Upper lobe of right lung (tissue), 1 donor: ENCODE data around the gene TRIM9. TPM values are rescaled to one million over a fixed set of nuclear protein-coding genes. Genes with fewer than 3 reads are reported as not detected.

Experiments
- ATAC-seq: fragments of 200-7000 bp; cut with Tn5 transposase; one replicate; pipeline ENCODE4 v1.9.1; 2020; ENCODE audit warnings: mild to moderate bottlenecking, moderate library complexity
- DNase-seq: peaks from one replicate; pipeline ENCODE4 v3.0.0-alpha.2; 2020
- H3K27ac ChIP-seq: fragments of 200-600 bp; one replicate; pipeline ENCODE4 v1.8.0; 2022
- H3K27me3 ChIP-seq: fragments of 200-600 bp; one replicate; pipeline ENCODE4 v1.8.0; 2022; ENCODE audit warnings: mild to moderate bottlenecking
- H3K36me3 ChIP-seq: fragments of 200-600 bp; one replicate; pipeline ENCODE4 v1.8.0; 2022
- H3K4me1 ChIP-seq: fragments of 200-600 bp; one replicate; pipeline ENCODE4 v1.8.0; 2022
- H3K4me3 ChIP-seq: fragments of 200-600 bp; one replicate; pipeline ENCODE4 v1.8.0; 2022; ENCODE audit warnings: mild to moderate bottlenecking
- H3K9me3 ChIP-seq: fragments of 200-600 bp; one replicate; pipeline ENCODE4 v1.8.0; 2022
- intact Hi-C: fragments of 100-400 bp; cut with DNase I; formaldehyde crosslinking; loops from one replicate; pipeline ENCODE4 v1.11.0; 2022
- long read RNA-seq: library from polyadenylated mRNA; unstranded; transcript quantifications from one replicate; pipeline ENCODE4 v2.0.0, GENCODE V29; 2021
- total RNA-seq: library from RNA; stranded (reverse); fragmentation: NEBNext Ultra II Directional; extraction: Animal tissue kit (Norgen Biotek cat#: 25700); gene quantifications from one replicate; pipeline ENCODE4 v1.2.1, GENCODE V29; 2021
- TF ChIP-seq, protein P1 (sequence below): fragments of 200-600 bp; IDR thresholded peaks from one replicate; pipeline ENCODE4 v1.8.0; 2022; ENCODE audit warnings: antibody characterized with exemption
- donor health status: DM: no; HTN: yes; CAD: no; lungs with severe emphysema.

Gene TRIM9
- total RNA-seq: 0.32 TPM
- long read RNA-seq: 0 reads

DNA sequence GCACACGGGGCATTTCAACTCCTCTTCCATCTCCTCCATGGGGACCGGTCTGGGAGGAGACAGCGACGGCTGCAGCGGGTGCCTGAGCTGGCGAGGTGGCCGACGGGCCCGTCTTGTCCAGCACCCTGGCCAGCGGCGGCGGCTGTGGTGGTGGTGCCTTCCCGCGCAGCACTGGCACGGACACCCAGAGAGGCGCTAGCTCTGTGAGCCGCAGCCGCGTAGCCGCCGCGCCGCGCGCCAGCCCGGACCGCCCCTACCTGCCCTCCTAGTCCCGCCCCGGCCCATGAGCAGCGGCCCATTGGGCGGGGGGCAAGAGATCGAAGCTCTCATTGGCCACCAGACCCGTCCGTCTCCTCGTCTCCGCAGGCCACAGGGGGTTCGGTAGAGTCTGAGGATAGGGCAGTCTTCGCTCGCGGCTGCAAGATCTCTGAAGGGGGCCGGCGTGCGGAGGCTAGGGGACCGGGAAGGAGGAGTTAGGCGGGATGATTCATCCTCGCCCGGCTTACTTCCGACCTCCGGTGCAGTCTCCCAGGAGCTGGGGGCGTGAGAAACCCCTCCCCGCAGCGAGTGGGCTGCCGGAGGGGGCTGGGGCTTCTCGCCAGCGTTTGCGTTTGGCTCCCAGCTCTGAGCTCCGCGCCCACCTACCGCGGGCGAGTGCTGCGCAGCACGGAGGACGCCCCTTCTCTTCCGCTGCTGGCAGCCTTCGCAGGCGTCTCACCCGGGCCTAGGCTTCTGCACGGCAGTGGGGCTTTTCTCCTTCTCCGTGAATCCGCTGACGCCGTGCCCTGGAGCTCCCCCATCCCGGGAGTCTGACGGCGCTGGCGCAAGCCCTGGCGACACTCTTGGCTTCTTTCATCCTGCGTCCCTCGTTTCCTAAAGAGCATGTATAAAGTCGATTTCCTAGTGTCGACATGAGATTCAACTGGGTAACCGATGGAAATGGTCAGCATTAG is at the start of gene TRIM9:
Gene TRIM9, minus strand, starts transcription at position 205 of the 953 bp plus-strand sequence. Its CDS starts 166 bp downstream, at position 39.
- no peak within 1 kb of the TSS for H3K27ac ChIP-seq
- DNase-seq (peak; percentile 95), ATAC-seq (peak; percentile 99)
- TF ChIP-seq, protein P1, sequence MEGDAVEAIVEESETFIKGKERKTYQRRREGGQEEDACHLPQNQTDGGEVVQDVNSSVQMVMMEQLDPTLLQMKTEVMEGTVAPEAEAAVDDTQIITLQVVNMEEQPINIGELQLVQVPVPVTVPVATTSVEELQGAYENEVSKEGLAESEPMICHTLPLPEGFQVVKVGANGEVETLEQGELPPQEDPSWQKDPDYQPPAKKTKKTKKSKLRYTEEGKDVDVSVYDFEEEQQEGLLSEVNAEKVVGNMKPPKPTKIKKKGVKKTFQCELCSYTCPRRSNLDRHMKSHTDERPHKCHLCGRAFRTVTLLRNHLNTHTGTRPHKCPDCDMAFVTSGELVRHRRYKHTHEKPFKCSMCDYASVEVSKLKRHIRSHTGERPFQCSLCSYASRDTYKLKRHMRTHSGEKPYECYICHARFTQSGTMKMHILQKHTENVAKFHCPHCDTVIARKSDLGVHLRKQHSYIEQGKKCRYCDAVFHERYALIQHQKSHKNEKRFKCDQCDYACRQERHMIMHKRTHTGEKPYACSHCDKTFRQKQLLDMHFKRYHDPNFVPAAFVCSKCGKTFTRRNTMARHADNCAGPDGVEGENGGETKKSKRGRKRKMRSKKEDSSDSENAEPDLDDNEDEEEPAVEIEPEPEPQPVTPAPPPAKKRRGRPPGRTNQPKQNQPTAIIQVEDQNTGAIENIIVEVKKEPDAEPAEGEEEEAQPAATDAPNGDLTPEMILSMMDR: no peak
- H3K9me3 ChIP-seq: no peaks in the 10 kb centered on the region
- H3K4me1 ChIP-seq: peaks cover 13% of the 10 kb centered on the region
- no peaks in the 10 kb centered on the region for H3K36me3 ChIP-seq
- intact Hi-C loops: no loop called here
- peak within 1 kb of the TSS; percentile 71 for H3K4me3 ChIP-seq
- H3K27me3 ChIP-seq: peaks cover 44% of the 10 kb centered on the region

DNA sequence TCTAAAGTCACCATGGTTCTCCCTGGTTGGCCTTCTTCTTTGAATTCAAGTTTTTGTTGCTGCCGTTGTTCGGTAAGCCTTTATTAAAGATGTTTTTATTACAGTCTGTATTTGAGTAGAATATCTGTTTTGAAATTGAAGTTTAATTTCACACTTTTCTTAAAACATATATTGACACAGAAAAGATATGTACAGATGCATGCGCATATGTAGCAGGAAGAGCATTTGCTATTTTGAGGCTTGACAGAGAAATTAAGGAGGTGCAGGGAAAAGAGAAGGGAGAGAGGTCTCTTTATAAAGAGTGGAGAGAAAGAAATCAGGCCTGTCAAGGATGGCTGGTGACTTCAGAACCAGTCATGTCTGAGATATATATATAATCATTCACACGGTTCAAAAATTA is 46.0 kb upstream of the TRIM9 start:
- no peak overlapping the region for H3K27ac ChIP-seq
- H3K27me3 ChIP-seq: no peaks in the 10 kb centered on the region
- H3K36me3 ChIP-seq: no peaks in the 10 kb centered on the region
- no peak overlapping the region for H3K4me3 ChIP-seq
- DNase-seq: no peak
- no peaks in the 10 kb centered on the region for H3K9me3 ChIP-seq
- ATAC-seq: no peak
- H3K4me1 ChIP-seq: no peaks in the 10 kb centered on the region
- TF ChIP-seq, protein P1: no peak
- intact Hi-C loops: no loop called here

DNA sequence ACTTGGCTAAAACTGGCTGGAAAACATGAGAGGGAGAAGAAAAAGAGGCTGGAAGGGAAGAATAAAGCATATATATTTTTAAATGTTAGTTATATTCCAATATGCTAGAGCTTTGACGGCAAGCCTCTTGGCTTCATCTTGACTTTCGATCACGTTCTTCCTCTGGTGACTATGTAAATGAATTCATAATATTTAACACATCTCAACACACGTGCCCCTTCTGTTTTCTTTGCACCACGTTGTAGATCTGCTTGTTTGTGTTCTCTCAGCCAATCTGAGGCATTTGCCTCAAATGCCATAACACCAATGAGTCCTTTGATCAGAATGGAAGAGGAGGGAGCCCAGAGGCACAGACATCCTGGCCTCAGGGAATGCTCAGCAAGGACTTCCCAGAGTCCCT is 45.4 kb upstream of the TRIM9 start:
- TF ChIP-seq, protein P1: no peak
- Histone ChIP-seq H3K4me1 (no peaks in the 10 kb centered on the region), H3K36me3 (no peaks in the 10 kb centered on the region), H3K27me3 (no peaks in the 10 kb centered on the region), H3K4me3 (no peak overlapping the region), H3K9me3 (no peaks in the 10 kb centered on the region), H3K27ac (no peak overlapping the region)
- ATAC-seq (no peak), DNase-seq (no peak)
- intact Hi-C loops: no loop called here

DNA sequence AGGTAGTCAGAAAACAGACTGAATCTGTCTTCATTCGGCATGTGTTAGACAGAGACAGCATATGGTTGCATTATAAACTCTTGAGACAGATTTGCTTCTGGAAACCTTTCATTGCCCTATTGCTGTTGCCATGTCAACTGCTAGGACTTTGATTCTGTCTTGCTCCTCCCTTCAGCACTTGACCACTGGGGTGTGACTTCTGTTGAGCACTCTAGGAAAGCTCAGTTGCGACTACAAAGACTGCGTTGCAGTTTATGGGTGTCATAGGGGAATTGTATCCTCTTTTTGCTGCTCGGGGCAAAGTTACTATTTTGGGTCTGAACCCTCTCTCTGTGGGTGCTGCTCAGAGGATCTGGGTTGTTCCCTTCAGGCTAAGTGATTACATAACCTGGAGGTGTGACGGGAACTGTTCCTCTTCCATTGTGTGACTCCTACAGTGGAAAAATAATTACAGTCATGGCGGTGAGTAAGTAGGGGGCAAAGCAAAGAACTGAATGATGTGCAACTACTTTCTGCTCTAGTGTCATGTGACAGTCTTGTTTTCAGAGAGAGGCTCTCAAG is 44.3 kb upstream of the TRIM9 start:
- Histone ChIP-seq H3K4me1 (no peaks in the 10 kb centered on the region), H3K27ac (no peak overlapping the region), H3K9me3 (no peaks in the 10 kb centered on the region), H3K27me3 (no peaks in the 10 kb centered on the region), H3K4me3 (no peak overlapping the region), H3K36me3 (no peaks in the 10 kb centered on the region)
- TF ChIP-seq, protein P1: no peak
- intact Hi-C loops: no loop called here
- DNase-seq (no peak), ATAC-seq (peak; percentile 61)

DNA sequence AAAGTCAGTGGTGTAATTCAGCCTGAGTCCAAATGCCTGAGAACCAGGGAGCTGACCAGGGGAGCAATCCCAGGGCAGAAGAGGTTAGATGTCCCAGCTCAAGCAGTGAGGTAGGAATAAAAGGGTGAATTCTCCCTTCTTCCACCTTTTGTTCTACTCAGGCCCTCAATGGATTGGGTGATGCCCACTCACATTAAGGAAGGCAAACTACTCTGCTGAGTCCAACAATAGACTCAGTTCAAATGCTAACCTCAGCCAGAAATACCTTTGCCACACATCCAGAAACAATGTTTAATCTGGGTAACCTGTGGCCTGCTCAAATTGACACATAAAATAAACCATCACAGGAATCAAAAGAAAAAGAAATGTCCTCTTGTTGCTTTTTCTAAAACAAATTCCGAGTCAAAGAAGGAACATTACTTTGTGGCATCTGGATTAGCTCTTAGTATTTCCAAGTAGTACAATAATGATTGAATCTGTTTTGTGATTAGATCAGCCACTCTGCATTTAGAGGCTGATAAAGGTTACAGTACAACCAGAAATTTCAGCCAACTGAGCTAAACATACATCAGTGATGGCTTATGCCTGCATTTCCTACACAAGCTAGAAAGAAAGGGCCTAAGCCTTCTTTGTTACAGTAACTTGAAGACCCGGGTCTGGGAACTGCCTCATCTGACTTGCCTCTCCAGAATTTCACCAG is 43.6 kb upstream of the TRIM9 start:
- Histone ChIP-seq H3K4me1 (no peaks in the 10 kb centered on the region), H3K27ac (no peak overlapping the region), H3K4me3 (no peak overlapping the region), H3K9me3 (no peaks in the 10 kb centered on the region), H3K27me3 (no peaks in the 10 kb centered on the region), H3K36me3 (no peaks in the 10 kb centered on the region)
- DNase-seq: no peak
- ATAC-seq: no peak
- intact Hi-C loops: no loop called here
- TF ChIP-seq, protein P1: no peak
